ENCODE data around the gene GLMN.

DNA sequence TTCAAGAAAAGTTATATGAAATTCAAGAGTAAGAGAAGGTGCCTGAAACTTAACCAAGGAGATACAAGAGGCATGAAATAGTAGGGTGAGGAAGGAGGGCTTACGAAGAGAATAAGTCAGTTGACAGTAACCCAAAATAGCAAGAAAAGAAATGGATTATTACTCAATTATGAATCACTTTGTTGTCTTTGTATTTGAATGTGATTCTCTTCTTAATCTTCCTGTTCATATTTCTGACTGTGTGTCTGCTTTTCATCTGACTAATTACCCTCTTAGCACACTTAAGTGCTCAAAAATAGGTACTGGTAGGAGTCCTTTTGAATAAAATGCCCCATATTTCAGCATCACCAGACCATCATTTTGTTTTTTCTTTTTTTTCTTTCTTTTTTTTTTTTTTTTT, 39.4 kb downstream of the GLMN start:
- no peak for TF ChIP-seq POLR2A (IDR thresholded peaks at IDR 0.05)
- TF ChIP-seq, protein P1, sequence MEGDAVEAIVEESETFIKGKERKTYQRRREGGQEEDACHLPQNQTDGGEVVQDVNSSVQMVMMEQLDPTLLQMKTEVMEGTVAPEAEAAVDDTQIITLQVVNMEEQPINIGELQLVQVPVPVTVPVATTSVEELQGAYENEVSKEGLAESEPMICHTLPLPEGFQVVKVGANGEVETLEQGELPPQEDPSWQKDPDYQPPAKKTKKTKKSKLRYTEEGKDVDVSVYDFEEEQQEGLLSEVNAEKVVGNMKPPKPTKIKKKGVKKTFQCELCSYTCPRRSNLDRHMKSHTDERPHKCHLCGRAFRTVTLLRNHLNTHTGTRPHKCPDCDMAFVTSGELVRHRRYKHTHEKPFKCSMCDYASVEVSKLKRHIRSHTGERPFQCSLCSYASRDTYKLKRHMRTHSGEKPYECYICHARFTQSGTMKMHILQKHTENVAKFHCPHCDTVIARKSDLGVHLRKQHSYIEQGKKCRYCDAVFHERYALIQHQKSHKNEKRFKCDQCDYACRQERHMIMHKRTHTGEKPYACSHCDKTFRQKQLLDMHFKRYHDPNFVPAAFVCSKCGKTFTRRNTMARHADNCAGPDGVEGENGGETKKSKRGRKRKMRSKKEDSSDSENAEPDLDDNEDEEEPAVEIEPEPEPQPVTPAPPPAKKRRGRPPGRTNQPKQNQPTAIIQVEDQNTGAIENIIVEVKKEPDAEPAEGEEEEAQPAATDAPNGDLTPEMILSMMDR (IDR thresholded peaks at IDR 0.05) = no peak
